OCI-LY3 (cell line): ENCODE results near the gene DIP2C.
A peak's percentile ranks its signal among the peaks of the same experiment; 100 is the strongest.

Experiments
- H2AFZ ChIP-seq: fragments of 200-600, 300-600 bp; shearing (Covaris generic); 2 replicates; pipeline ENCODE4 v1.6.0; 2014; ENCODE audit warnings: antibody characterized with exemption, low read depth, low read length
- H3K27ac ChIP-seq: fragments of 200-600, 300-600 bp; sonication (generic); 2 replicates; pipeline ENCODE4 v1.5.1; 2014; ENCODE audit warnings: mild to moderate bottlenecking, low read length, moderate library complexity, mixed read lengths
- H3K27me3 ChIP-seq: fragments of 200-600, 300-600 bp; sonication (generic); 2 replicates; pipeline ENCODE4 v1.6.1; 2014; ENCODE audit warnings: low read depth, low read length, mixed read lengths
- H3K36me3 ChIP-seq: fragments of 200-600, 300-600 bp; sonication (generic); replicated peaks from 2 replicates; pipeline ENCODE3; 2014; ENCODE audit warnings: low read depth, low read length, mixed read lengths
- H3K4me1 ChIP-seq: fragments of 300-600, 200-600 bp; sonication (generic); 2 replicates; pipeline ENCODE4 v1.6.1; 2014; ENCODE audit warnings: low read length, mixed read lengths
- H3K4me2 ChIP-seq: fragments of 200-600, 300-600 bp; sonication (generic); 2 replicates; pipeline ENCODE4 v1.6.1; 2014; ENCODE audit warnings: low read length, mixed read lengths
- H3K4me3 ChIP-seq: fragments of 300-600, 200-600 bp; sonication (generic); 2 replicates; pipeline ENCODE4 v1.5.1; 2014; ENCODE audit warnings: antibody characterized with exemption, mild to moderate bottlenecking, low read length, moderate library complexity
- H3K79me2 ChIP-seq: fragments of 300-600, 200-600 bp; shearing (Covaris generic); 2 replicates; pipeline ENCODE4 v1.6.1; 2014; ENCODE audit warnings: mild to moderate bottlenecking, low read length, mixed read lengths
- H3K9ac ChIP-seq: fragments of 300-600, 200-600 bp; shearing (Covaris generic); 2 replicates; pipeline ENCODE4 v1.6.0; 2014; ENCODE audit warnings: mild to moderate bottlenecking, low read length, moderate library complexity
- H3K9me3 ChIP-seq: fragments of 200-600, 300-600 bp; shearing (Covaris generic); 2 replicates; pipeline ENCODE4 v1.6.1; 2014; ENCODE audit warnings: low read length, mixed read lengths; ENCODE audit not compliant: insufficient read depth
- H4K20me1 ChIP-seq: fragments of 200-600, 300-600 bp; sonication (generic); 2 replicates; pipeline ENCODE4 v1.6.1; 2016; ENCODE audit warnings: low read length, mixed read lengths; ENCODE audit not compliant: insufficient read depth
- EZH2phosphoT487 ChIP-seq: fragments of 200-600 bp; shearing (Covaris generic); IDR thresholded peaks from 2 replicates; pipeline ENCODE4 v1.6.1; 2018; ENCODE audit warnings: antibody characterized with exemption, mixed run types, low read depth
- TF ChIP-seq, protein P1 (sequence below): fragments of 200-600, 300-600 bp; sonication (generic); IDR thresholded peaks from 2 replicates; pipeline ENCODE4 v1.5.1; 2014; ENCODE audit warnings: antibody characterized with exemption, low read length, low read depth

Gene DIP2C

DNA sequence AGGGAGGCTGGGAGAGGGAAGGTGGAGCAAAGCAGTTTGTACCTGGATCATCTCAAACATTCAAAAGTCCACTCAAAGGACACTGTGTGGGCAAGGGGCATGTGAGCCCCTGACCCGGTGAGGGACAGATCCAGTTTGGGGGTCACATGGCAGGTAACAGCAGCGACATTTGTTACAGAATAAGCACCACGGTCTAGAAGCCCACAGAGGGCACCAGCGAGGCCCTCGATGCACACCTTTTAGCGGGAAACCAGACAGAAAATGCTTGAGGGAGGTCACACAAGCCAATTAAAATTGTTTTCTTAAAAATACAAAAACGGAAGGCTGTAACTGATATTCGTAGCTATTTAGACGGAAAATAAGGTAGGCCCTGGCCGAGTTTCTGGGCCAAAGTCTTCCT, 409.8 kb downstream of the DIP2C start:
- H3K4me3 ChIP-seq = no peak overlapping the region
- H3K4me1 ChIP-seq = peaks cover 25% of the 10 kb centered on the region
- H3K27ac ChIP-seq = no peak overlapping the region
- H3K9me3 ChIP-seq = no peaks in the 10 kb centered on the region
- no peaks in the 10 kb centered on the region for H4K20me1 ChIP-seq
- no peak overlapping the region for H3K9ac ChIP-seq
- no peaks in the 10 kb centered on the region for H3K27me3 ChIP-seq
- no peak overlapping the region for H2AFZ ChIP-seq
- no peaks in the 10 kb centered on the region for H3K36me3 ChIP-seq
- no peak overlapping the region for H3K4me2 ChIP-seq
- TF ChIP-seq, protein P1, sequence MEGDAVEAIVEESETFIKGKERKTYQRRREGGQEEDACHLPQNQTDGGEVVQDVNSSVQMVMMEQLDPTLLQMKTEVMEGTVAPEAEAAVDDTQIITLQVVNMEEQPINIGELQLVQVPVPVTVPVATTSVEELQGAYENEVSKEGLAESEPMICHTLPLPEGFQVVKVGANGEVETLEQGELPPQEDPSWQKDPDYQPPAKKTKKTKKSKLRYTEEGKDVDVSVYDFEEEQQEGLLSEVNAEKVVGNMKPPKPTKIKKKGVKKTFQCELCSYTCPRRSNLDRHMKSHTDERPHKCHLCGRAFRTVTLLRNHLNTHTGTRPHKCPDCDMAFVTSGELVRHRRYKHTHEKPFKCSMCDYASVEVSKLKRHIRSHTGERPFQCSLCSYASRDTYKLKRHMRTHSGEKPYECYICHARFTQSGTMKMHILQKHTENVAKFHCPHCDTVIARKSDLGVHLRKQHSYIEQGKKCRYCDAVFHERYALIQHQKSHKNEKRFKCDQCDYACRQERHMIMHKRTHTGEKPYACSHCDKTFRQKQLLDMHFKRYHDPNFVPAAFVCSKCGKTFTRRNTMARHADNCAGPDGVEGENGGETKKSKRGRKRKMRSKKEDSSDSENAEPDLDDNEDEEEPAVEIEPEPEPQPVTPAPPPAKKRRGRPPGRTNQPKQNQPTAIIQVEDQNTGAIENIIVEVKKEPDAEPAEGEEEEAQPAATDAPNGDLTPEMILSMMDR = peak; percentile 31; the same call in 1 of the 2 replicates
- no peak for TF ChIP-seq EZH2phosphoT487
- H3K79me2 ChIP-seq = no peaks in the 10 kb centered on the region

DNA sequence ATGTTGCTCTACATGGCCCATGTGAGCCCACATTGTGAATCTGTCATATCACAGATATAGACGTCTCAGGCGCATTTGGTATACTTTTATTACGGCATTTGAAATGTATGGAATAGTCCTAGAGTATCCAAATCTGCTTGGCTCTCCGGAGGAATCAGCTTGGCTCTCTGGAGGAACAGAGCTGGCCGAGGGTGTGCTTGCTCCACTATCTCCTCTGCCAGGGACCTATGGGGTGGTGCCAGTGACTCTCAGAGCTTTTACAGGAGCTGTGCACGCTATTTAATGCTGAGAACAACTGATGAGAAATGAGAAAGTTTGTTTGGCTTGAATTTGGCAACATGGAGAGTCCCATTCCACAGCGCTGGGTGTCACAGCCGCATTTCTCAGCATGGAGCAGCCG, 410.2 kb downstream of the DIP2C start:
- no peak overlapping the region for H3K9ac ChIP-seq
- TF ChIP-seq, protein P1 = no peak
- TF ChIP-seq EZH2phosphoT487 = no peak
- H3K9me3 ChIP-seq = no peaks in the 10 kb centered on the region
- no peaks in the 10 kb centered on the region for H3K36me3 ChIP-seq
- no peak overlapping the region for H3K27ac ChIP-seq
- peaks cover 21% of the 10 kb centered on the region for H3K4me1 ChIP-seq
- H3K4me3 ChIP-seq = no peak overlapping the region
- H3K27me3 ChIP-seq = no peaks in the 10 kb centered on the region
- no peaks in the 10 kb centered on the region for H3K79me2 ChIP-seq
- no peak overlapping the region for H2AFZ ChIP-seq
- no peak overlapping the region for H3K4me2 ChIP-seq
- H4K20me1 ChIP-seq = no peaks in the 10 kb centered on the region

DNA sequence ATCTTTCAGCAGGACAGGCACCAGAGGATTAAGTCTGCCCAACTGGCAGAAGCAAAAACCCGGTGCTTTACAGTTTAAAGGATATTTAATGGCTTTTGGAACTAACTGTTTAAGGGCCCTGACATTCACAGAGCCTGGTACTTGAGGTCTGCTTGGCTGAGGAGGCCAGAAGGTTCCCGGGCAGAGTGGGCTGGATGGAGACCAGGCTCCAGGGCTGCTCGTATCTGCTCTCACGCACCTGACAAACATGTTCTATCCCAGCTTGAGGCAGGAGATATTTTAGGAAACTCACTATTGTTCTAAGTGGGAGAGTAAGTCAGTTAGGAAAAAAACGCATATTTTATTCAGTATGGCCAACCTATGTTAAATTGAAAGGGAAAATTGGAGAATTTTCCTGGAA, 410.8 kb downstream of the DIP2C start:
- H2AFZ ChIP-seq = no peak overlapping the region
- H3K27me3 ChIP-seq = no peaks in the 10 kb centered on the region
- no peaks in the 10 kb centered on the region for H3K79me2 ChIP-seq
- no peak overlapping the region for H3K27ac ChIP-seq
- TF ChIP-seq, protein P1 = no peak
- no peak for TF ChIP-seq EZH2phosphoT487
- H3K36me3 ChIP-seq = no peaks in the 10 kb centered on the region
- no peak overlapping the region for H3K4me3 ChIP-seq
- H3K4me2 ChIP-seq = no peak overlapping the region
- peaks cover 15% of the 10 kb centered on the region for H3K4me1 ChIP-seq
- H3K9ac ChIP-seq = no peak overlapping the region
- H4K20me1 ChIP-seq = no peaks in the 10 kb centered on the region
- no peaks in the 10 kb centered on the region for H3K9me3 ChIP-seq

DNA sequence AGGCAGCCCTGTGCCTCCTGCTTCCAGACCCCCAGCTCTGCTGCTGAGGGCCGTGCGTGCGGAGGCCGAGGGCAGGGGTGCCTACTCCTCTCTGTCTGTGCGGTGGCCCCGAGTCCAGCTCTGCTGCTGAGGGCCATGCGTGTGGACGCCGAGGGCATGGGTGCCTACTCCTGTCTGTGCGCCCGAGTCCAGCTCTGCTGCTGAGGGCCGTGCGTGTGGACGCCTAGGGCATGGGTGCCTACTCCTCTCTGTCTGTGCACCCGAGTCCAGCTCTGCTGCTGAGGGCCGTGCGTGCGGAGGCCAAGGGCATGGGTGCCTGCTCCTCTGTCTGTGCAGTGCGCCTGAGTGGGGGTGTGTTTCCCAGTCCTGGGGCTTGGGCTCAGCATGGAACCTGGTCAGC, 411.5 kb downstream of the DIP2C start:
- H4K20me1 ChIP-seq = no peaks in the 10 kb centered on the region

More for the DNA sequence above, 411.5 kb downstream of the DIP2C start:
- Histone ChIP-seq H3K79me2 (no peaks in the 10 kb centered on the region), H3K36me3 (no peaks in the 10 kb centered on the region), H3K4me3 (no peak overlapping the region), H3K4me2 (no peak overlapping the region), H3K4me1 (peaks cover 8% of the 10 kb centered on the region), H2AFZ (no peak overlapping the region), H3K9me3 (no peaks in the 10 kb centered on the region), H3K9ac (no peak overlapping the region), H3K27me3 (no peaks in the 10 kb centered on the region), H3K27ac (no peak overlapping the region)
- TF ChIP-seq, protein P1 = no peak
- no peak for TF ChIP-seq EZH2phosphoT487
